Endothelial cell of umbilical vein (primary cell): ENCODE measurements around the gene RESP18. TPM values are rescaled to one million over a fixed set of nuclear protein-coding genes. Genes with fewer than 3 reads are reported as not detected.

Experiments
- BruUV-seq: library from RNA; stranded (reverse); fragments of 400-500 nt; replicated peaks from 2 replicates; lab custom pipeline; 2021; lab: Mats Ljungman, UMichigan
- CTCF ChIA-PET: fragments of 300-600, 350-600 bp; sonication (Branson Sonifier 250); formaldehyde crosslinking; loops from one replicate; lab custom pipeline; 2021; ENCODE audit warnings: antibody characterized with exemption, inconsistent platforms; lab: Charles Lee
- POLR2A ChIA-PET: fragments of 300-600, 350-600 bp; sonication (Branson Sonifier 250); formaldehyde crosslinking; loops from one replicate; lab custom pipeline; 2021; ENCODE audit warnings: antibody characterized with exemption, inconsistent platforms; lab: Charles Lee
- DNase-seq: peaks from one replicate; pipeline ENCODE4 v3.0.0-alpha.2; 2011; ENCODE audit warnings: low read depth, low spot score
- FAIRE-seq: peaks from 2 replicates; lab custom pipeline; 2011; peaks lifted over from hg19 to GRCh38; lab: Jason Lieb, UNC
- H2AFZ ChIP-seq: 2 replicates; pipeline ENCODE4 v1.6.0; 2012; ENCODE audit warnings: low read depth, low read length, control low read depth, inconsistent platforms
- H3K27ac ChIP-seq: 2 replicates; pipeline ENCODE4 v1.5.1; 2011; ENCODE audit warnings: low read depth, mild to moderate bottlenecking, control low read depth, low read length, moderate library complexity; ENCODE audit not compliant: insufficient read depth
- H3K27me3 ChIP-seq, 2 experiments: 2 replicates each; pipeline versions ENCODE4 v1.6.0 to v1.6.1; 2011; ENCODE audit warnings: low read length in 2 of 2, mixed read lengths in 1 of 2; ENCODE audit not compliant: control insufficient read depth in 2 of 2, insufficient read depth in 2 of 2
- H3K36me3 ChIP-seq, 2 experiments: 2 replicates in 1 of 2; 3 replicates in 1 of 2; pipeline ENCODE4 v1.5.1; 2011; ENCODE audit warnings: low read length in 2 of 2, mild to moderate bottlenecking in 1 of 2, moderate library complexity in 1 of 2; ENCODE audit not compliant: control insufficient read depth in 2 of 2, insufficient read depth in 2 of 2; ENCODE audit errors: extremely low read depth in 1 of 2
- H3K4me1 ChIP-seq: 3 replicates; pipeline ENCODE4 v1.5.1; 2011; ENCODE audit warnings: mild to moderate bottlenecking, low read length; ENCODE audit not compliant: control insufficient read depth, insufficient read depth; ENCODE audit errors: extremely low read depth
- H3K4me2 ChIP-seq: 2 replicates; pipeline ENCODE4 v1.6.1; 2011; ENCODE audit warnings: low read length, control low read depth, mixed read lengths; ENCODE audit not compliant: insufficient read depth
- H3K4me3 ChIP-seq, 3 experiments: fragments of 200-600 bp in 1 of 3; sonication (generic), shearing (Covaris generic) in 1 of 3; replicated peaks in 1 of 3; 2 replicates each; pipeline ENCODE4 v1.5.1; 2011 to 2016; ENCODE audit warnings: control low read depth in 3 of 3, low read length in 3 of 3, mild to moderate bottlenecking in 2 of 3, inconsistent platforms in 1 of 3, low read depth in 1 of 3, moderate library complexity in 1 of 3; ENCODE audit not compliant: insufficient read depth in 1 of 3
- H3K79me2 ChIP-seq: 2 replicates; pipeline ENCODE4 v1.6.0; 2012; ENCODE audit warnings: low read length, inconsistent platforms; ENCODE audit not compliant: control insufficient read depth, insufficient read depth
- H3K9ac ChIP-seq: replicated peaks from 2 replicates; pipeline ENCODE3; 2011; ENCODE audit warnings: low read length, control low read depth; ENCODE audit not compliant: insufficient read depth; ENCODE audit errors: extremely low read depth
- H3K9me1 ChIP-seq: replicated peaks from 3 replicates; pipeline ENCODE4 v1.6.0; 2011; ENCODE audit warnings: mild to moderate bottlenecking, low read length; ENCODE audit not compliant: control insufficient read depth, insufficient read depth; ENCODE audit errors: extremely low read depth
- H3K9me3 ChIP-seq: replicated peaks from 2 replicates; pipeline ENCODE4 v1.5.1; 2012; ENCODE audit warnings: low read length, inconsistent platforms; ENCODE audit not compliant: control insufficient read depth, insufficient read depth
- H4K20me1 ChIP-seq: replicated peaks from 2 replicates; pipeline ENCODE3; 2011; ENCODE audit warnings: mild to moderate bottlenecking, low read length; ENCODE audit not compliant: control insufficient read depth, insufficient read depth; ENCODE audit errors: extremely low read depth
- CTCF ChIP-seq, 2 donors: IDR thresholded peaks; 1 replicate in 1 of 2; 2 replicates in 1 of 2; pipeline ENCODE4 v1.5.1; 2011; ENCODE audit warnings: low read length in 2 of 2, mild to moderate bottlenecking in 2 of 2, moderate library complexity in 2 of 2, control low read depth in 1 of 2, inconsistent platforms in 1 of 2, low read depth in 1 of 2; ENCODE audit not compliant: insufficient read depth in 1 of 2; ENCODE audit errors: extremely low read depth in 1 of 2
- EZH2 ChIP-seq: IDR thresholded peaks from 2 replicates; pipeline ENCODE4 v1.6.1; 2012; ENCODE audit warnings: borderline replicate concordance, low read depth, mild to moderate bottlenecking, moderate library complexity, low read length, inconsistent platforms; ENCODE audit not compliant: severe bottlenecking
- FOS ChIP-seq: IDR thresholded peaks from 2 replicates; pipeline ENCODE4 v1.6.1; 2011; ENCODE audit warnings: mild to moderate bottlenecking, low read length, moderate library complexity, borderline replicate concordance; ENCODE audit not compliant: insufficient read depth
- JUN ChIP-seq: IDR thresholded peaks from 2 replicates; pipeline ENCODE4 v1.6.1; 2011; ENCODE audit warnings: borderline replicate concordance, low read depth; ENCODE audit not compliant: insufficient read length, insufficient read depth
- MYC ChIP-seq: IDR thresholded peaks from one replicate; pipeline ENCODE4 v1.6.1; 2011; ENCODE audit warnings: mild to moderate bottlenecking, low read depth, low read length
- POLR2A ChIP-seq: IDR thresholded peaks from 2 replicates; pipeline ENCODE4 v1.6.1; 2012; ENCODE audit warnings: low read depth, mild to moderate bottlenecking, control low read depth, low read length
- POLR2AphosphoS5 ChIP-seq: IDR thresholded peaks from 2 replicates; pipeline ENCODE4 v1.6.1; 2012; ENCODE audit warnings: low read depth, mild to moderate bottlenecking, control low read depth, low read length, moderate library complexity; ENCODE audit not compliant: insufficient read depth
- dilution Hi-C: fragments of 300-500 bp; cut with MboI; formaldehyde crosslinking; loops from one replicate; pipeline ENCODE4 v1.15.0; 2019; ENCODE audit warnings: low sequenced_read_pairs; ENCODE audit not compliant: extremely low pct_ligation_motif_present
- intact Hi-C: fragments of 100-400 bp; cut with micrococcal nuclease; formaldehyde crosslinking; loops from one replicate; pipeline ENCODE4 v1.10.0; 2022
- polyA plus RNA-seq, 4 experiments: library from polyadenylated mRNA; depleted of rRNA in 3 of 4; stranded (reverse) in 3 of 4; unstranded in 1 of 4; fragments of >200 nt; gene quantifications; 2 replicates each; pipeline versions ENCODE4 v1.2.1 to v1.2.3, GENCODE V29; 2011 to 2012; ENCODE audit warnings: missing spikeins in 1 of 4
- total RNA-seq: library from RNA; stranded (reverse); gene quantifications from 2 replicates; pipeline ENCODE4 v1.2.3, GENCODE V29; 2021

RESP18 gene
- total and polyA plus RNA-seq, 2 donors (not counting 3 experiments of a cell fraction or from before 2014, with no cell fraction given) = not detected

- no peaks in the 10 kb centered on the region for H4K20me1 ChIP-seq
- intact Hi-C loops (loop anchor here (5.0 kb wide), 2 partner anchors 90 to 315 kb away; partner anchors contain the start of gene DNPEP), dilution Hi-C loops (no loop called here)
- no peaks in the 10 kb centered on the region for H3K9me3 ChIP-seq
- no peak overlapping the region for H3K4me2 ChIP-seq
- peaks cover 3 to 11% of the 10 kb centered on the region in 2 experiments for H3K27me3 ChIP-seq
- H3K4me1 ChIP-seq = peaks cover 4% of the 10 kb centered on the region
- no peak overlapping the region for H3K27ac ChIP-seq
- no peaks in the 10 kb centered on the region for H3K36me3 ChIP-seq
- no TSS peak for BruUV-seq
- FAIRE-seq (no peak), DNase-seq (no peak)
- no peaks in the 10 kb centered on the region for H3K9me1 ChIP-seq
- no peak overlapping the region for H3K4me3 ChIP-seq
- no peak overlapping the region for H2AFZ ChIP-seq
- ChIA-PET POLR2A (no interaction called here), CTCF (interaction anchor here (0.9 to 11.2 kb wide), 8 partner anchors 15 to 239 kb away, joined by 3 to 253 read pairs (median 8); partner anchors contain the start of genes DNAJB2 and SLC23A3)
- TF ChIP-seq FOS (no peak), POLR2AphosphoS5 (no peak), CTCF (IDR thresholded peaks at IDR 0.05; ENCODE audit: extremely low read depth in 1 of 2, insufficient read depth in 1 of 2, low read depth in 1 of 2, low read length in 2 of 2) (no peak), MYC (no peak), JUN (no peak), EZH2 (no peak), POLR2A (no peak)
- H3K9ac ChIP-seq = no peak overlapping the region
- no peaks in the 10 kb centered on the region for H3K79me2 ChIP-seq
Measured at GRCh38 chr2:219296631-219297391, 35.7 kb downstream of the RESP18 start.
